UCSD-AML1 (cell line): ENCODE measurements around the gene TEX13D.

Source experiments
- DNase-seq: peaks from one replicate; lab custom pipeline; 2025; ENCODE audit not compliant: unreplicated experiment; lab: John Stamatoyannopoulos, UW

Gene TEX13D

DNA sequence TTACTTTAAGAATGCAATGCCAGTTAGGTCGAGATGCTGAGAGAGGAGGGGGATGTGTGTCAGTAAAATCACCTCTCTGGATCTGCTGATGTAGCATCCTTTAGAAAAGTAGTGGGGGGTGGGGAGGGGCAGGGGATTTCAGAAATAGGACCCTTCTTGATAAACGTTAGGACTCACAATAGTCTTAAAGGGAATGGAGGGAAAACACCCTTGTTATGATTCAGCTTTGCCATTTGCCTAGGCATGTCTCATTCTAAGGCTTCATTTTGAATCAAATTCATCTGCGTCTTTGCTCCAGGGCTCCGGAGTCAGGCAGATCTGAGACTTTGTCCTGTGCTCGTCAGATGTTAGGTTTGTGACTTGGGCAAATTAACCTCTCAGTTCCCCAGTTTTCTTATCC lies 14.8 kb downstream of the TEX13D start:
- DNase-seq = no peak

DNA sequence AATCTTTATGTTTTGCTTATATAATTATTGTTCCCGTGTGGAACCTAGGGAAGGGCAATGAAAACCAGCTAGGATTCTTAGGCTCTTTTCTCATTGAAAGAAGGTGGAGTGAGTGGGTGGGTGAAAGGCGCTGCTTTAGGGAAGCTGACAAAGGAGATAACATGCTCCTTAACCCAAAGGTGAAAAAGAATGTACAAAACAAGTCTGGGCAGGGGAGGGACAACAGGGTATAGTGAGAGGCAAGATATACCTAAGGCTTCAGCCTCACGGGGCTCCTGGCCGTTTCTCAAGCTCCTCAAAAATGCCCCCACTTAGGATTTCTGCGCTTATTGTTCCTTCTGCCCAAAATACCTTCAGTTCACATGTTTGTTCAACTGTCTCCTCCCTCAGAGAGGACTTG lies 15.7 kb downstream of the TEX13D start:
- DNase-seq = no peak

DNA sequence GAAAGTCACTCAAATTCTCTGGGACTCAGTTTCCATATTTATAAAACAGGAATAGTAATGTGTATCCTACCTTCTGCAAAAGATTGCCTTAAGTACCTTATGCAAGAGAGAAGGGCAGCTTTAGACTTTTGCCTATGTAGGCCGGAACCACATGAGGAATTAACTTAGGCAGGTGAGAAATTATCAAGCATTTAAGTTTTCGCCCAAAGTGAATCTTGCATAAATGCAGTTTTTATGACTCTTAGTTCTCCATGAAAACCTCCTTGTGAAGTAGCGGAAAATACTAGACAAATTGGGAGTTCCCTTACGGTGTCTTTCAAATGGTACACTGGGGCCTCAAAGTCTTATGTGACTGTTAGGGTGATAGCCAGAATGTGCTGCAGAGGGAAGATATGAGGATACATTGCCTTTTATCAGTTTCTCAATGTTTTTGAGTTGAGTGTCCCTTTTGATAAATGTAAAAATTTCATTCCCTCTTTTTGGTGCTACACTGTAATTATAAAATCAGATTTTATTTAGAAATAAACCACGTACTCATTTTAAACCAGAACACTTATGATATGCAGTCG lies 16.5 kb downstream of the TEX13D start:
- DNase-seq = no peak

DNA sequence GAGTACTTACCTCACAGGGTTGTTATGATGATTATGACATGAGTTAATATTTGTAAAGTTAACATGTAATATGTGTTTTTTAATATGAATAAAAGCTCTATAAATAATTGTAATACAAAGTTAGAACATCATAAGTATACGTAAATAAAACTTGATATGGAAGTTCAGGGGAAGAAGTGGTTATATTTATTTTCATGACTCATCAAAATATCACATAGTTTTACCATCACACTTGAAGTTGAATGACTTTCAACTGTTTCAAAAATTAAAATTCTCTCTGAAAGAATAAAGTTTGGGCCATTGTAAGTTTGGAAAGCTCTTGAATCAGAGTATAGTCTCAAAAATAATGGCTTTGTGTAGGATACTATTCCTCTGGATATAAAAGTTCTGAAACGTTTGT lies 22.2 kb downstream of the TEX13D start:
- no peak for DNase-seq

DNA sequence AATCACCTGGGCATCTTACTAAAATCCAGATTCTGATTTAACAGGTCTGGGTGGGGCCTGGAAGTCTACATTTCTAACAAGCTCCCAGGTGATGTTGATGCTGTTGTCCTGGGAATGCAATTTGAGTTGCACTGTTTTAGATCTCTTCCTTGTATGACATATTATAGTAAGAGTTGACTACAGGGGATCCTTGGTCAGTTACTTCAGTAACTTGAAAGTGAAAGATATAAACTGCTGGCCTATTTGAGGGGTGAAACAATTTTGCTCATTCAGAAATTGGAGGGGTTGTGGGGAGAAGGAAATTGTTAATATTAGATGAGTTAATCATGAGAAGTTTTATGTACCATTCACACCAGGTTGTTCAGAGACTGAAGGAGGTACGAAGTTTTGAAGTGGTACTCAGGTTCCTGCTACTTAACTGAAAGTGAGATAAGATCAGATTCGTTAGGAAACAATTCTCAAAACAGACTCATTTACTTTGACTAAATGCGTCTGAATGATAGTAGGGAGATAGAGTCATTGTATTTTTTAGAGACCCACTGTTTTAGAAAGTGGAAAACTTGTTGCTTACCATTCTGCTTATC lies 26.4 kb downstream of the TEX13D start:
- DNase-seq = no peak

DNA sequence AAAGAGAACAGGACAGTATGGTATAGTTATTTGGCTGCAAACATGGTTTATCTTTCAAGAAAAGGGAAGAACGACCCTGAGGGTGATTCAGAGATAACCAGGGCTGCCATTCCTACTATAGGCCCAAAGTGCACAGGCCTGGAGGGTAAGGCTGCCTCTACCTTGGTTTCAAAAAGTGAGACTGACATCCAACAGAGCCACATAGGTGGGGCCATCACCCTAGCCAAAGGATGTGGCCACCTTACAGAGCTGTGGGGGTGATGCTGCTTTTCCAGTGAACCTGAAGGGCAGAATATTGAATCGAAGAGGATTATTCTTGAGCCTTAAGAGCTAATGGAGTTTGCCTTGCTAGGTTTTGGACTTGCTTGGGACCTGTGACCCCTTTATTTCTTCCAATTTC lies 29.6 kb downstream of the TEX13D start:
- DNase-seq = no peak

DNA sequence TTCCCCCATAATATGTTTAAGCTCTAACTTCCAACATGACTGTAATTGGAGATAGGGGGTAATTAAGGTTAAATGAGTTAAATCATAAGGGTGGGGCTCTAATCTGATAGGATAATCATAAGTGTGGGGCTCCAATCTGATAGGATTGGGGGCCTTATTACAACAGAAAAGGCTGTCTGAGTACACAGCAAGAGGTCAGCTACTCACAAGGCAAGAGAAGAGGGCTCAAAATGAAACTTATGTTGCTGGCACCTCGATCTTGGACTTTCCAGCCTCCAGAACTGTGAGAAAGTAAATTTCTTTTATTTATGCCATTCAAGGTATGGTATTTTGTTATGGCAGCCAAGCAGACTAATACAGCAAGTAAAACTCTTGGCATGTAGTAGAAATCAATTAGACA lies 30.3 kb downstream of the TEX13D start:
- no peak for DNase-seq

DNA sequence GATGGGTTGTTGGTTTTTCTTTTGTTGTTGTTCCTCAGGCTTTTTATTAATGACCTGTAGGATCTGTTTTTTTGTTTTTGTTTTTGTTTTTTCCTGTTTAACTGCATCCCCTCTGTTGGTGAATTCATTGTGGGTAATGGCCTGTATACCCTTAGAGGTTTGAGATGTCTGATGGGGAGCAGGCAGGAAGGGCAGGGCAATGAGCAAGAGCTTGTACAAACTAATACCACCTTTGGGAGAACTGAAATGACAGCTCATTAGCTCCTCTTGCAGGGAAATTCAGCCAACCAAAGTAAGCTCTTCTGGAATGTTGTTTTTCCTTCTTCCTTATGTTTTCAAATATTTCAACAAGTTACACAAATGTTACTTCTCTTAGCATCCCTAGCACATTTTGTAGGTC lies 37.3 kb downstream of the TEX13D start:
- DNase-seq = no peak

DNA sequence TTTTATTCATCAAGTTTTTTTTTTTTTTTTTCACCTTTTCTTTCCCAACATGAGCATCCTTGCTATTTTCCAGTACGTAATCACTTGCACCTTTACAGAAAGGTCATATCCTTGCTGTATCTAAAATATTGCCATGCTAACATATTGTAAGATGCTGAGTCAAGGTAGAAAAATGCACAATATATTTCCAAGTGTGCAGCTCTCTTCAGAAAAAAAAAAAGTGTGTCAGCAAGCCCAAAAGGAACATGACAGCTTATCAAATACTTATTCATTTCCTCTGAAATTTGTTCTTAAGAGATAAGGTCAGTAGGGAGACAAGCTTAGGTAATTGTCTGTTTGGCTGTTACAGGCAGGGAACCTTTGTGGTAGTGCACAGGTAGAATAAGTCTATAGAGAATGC lies 40.9 kb downstream of the TEX13D start:
- DNase-seq = no peak

DNA sequence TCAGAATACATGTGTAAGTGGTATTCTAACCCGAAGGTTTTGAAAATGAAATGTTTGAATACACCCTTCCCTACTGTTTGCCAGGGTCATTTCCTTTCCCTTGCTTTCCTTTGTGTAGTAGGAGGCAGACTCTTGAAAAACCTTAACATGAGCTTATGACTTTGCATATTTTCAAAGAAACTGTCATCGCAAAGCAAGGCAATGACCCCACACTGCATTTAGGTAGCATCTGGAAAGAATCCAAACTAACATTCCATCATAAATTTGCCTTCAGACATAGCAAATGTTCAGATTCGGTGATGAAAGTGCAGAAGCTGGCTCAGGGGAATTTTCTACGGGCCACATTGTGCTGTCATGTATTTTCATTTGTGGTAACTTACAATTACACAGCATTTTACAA lies 46.2 kb downstream of the TEX13D start:
- DNase-seq = no peak

DNA sequence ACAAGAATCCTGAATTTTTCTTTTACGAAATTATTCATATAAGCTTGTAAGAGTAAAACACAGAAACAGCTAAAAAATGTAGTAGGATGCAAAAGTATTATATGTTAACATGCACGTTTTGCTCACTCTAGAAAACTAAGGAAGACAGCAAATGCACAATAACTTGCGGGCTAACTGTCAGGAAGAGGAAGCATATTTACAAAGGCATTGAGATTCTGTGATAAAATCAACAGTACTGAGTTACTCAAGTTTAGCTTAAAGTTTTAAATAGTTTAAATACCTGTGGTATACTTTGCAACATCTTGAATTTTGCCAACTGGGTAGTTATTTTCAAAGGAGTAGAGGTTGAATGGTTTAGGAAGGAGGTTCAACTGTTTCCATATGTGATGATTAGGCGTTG lies 50.9 kb downstream of the TEX13D start:
- no peak for DNase-seq

DNA sequence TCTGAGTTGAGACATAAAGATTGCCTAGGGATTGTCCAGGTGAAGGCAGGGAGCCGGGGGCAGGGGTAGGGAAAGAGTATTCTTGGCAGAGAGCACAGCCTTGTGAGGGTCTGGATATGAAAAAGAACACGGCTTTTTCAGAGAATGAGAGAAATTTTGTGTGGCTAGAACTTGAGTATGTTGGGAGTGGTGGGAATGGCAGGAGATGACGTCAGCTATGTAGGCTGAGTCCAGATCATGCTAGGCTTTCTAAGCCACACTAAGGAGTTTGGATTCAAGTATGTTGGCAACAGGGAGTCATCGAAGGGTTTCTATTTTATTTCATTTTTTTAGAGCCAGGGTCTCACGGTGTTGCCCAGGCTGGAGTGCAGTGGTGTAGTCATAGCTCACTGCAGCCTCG lies 53.9 kb downstream of the TEX13D start:
- DNase-seq = no peak
